Ascending aorta (tissue), 2 donors: ENCODE measurements around the gene DUSP2. TPM values are rescaled to one million over a fixed set of nuclear protein-coding genes. Genes with fewer than 3 reads are reported as not detected.

Experiments used
- DNase-seq, 2 donors: peaks; one replicate each; pipeline ENCODE4 v3.0.0-alpha.2; 2019; ENCODE audit warnings: low spot score in 2 of 2
- H3K27ac ChIP-seq, 2 donors: fragments of 200-600 bp; sonication (generic); one replicate each; pipeline ENCODE4 v1.5.1; 2016 to 2017; ENCODE audit warnings: mild to moderate bottlenecking in 1 of 2
- H3K27me3 ChIP-seq: fragments of 200-600 bp; sonication (generic); one replicate; pipeline ENCODE4 v1.5.1; 2017
- H3K36me3 ChIP-seq, 2 donors: fragments of 200-600 bp; sonication (generic); one replicate each; pipeline ENCODE4 v1.5.1; 2016
- H3K4me1 ChIP-seq, 2 donors: fragments of 200-600 bp; sonication (generic); one replicate each; pipeline ENCODE4 v1.5.1; 2016 to 2017; ENCODE audit warnings: mild to moderate bottlenecking in 1 of 2
- H3K4me3 ChIP-seq, 2 donors: fragments of 200-600 bp; sonication (generic); one replicate each; pipeline ENCODE4 v1.5.1; 2016 to 2017; ENCODE audit warnings: mild to moderate bottlenecking in 1 of 2
- H3K9me3 ChIP-seq, 2 donors: fragments of 200-600 bp; sonication (generic); one replicate each; pipeline ENCODE4 v1.5.1; 2016
- intact Hi-C: fragments of 100-400 bp; cut with DNase I; formaldehyde crosslinking; loops from one replicate; pipeline ENCODE4 v1.15.1; 2023
- total RNA-seq: library from RNA; depleted of rRNA; stranded (reverse); fragments of >200 nt; gene quantifications from one replicate; pipeline ENCODE4 v1.1.0, GENCODE V29; 2016
- TF ChIP-seq, protein P1 (sequence below), 3 experiments: fragments of 200-600 bp in 2 of 3; fragments of 450-650 bp in 1 of 3; sonication (generic) in 2 of 3; IDR thresholded peaks; one replicate each; pipeline ENCODE4 v1.5.1; 2016 to 2019; ENCODE audit warnings: antibody characterized with exemption in 3 of 3, mild to moderate bottlenecking in 1 of 3, moderate library complexity in 1 of 3

The DUSP2 gene
- total RNA-seq, 1 donor from 2014 or later: 7.2 TPM

DNA sequence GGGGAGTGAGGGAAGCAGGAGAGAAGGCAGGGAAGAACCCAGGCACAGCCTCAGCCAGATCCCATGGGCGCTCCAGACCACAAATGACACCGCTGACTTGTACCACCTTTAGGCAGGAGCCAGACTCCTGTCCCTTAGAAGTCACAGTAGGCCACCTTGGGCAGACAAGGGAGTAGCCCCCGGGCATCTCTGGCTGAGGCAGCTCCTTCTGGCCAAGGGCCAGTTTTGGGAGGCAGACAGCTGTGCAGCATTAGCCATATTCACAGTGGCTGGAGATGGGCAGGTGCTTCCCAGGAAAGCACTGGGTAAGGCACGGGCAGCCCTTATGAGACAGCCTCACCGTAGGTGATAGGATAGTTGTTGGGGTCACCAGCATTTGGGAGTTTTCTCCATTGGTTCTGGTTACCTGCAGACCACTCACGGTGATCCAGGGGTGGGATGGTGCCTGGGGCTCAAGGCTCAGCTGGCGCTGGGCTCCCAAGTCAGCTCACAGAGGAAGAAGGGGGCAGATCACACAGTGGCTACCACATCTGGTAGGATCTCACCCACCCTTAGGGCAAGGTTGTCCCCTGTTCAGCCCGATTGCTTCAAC lies 9.0 kb downstream of the DUSP2 start:
- intact Hi-C loops: no loop called here
- no peak overlapping the region for H3K27ac ChIP-seq
- no peaks in the 10 kb centered on the region for H3K36me3 ChIP-seq
- no peaks in the 10 kb centered on the region for H3K27me3 ChIP-seq
- H3K4me1 ChIP-seq: no peaks in the 10 kb centered on the region
- no peaks in the 10 kb centered on the region for H3K9me3 ChIP-seq
- TF ChIP-seq, protein P1, sequence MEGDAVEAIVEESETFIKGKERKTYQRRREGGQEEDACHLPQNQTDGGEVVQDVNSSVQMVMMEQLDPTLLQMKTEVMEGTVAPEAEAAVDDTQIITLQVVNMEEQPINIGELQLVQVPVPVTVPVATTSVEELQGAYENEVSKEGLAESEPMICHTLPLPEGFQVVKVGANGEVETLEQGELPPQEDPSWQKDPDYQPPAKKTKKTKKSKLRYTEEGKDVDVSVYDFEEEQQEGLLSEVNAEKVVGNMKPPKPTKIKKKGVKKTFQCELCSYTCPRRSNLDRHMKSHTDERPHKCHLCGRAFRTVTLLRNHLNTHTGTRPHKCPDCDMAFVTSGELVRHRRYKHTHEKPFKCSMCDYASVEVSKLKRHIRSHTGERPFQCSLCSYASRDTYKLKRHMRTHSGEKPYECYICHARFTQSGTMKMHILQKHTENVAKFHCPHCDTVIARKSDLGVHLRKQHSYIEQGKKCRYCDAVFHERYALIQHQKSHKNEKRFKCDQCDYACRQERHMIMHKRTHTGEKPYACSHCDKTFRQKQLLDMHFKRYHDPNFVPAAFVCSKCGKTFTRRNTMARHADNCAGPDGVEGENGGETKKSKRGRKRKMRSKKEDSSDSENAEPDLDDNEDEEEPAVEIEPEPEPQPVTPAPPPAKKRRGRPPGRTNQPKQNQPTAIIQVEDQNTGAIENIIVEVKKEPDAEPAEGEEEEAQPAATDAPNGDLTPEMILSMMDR (IDR thresholded peaks at IDR 0.05): no peak
- H3K4me3 ChIP-seq: no peak overlapping the region
- no peak for DNase-seq

DNA sequence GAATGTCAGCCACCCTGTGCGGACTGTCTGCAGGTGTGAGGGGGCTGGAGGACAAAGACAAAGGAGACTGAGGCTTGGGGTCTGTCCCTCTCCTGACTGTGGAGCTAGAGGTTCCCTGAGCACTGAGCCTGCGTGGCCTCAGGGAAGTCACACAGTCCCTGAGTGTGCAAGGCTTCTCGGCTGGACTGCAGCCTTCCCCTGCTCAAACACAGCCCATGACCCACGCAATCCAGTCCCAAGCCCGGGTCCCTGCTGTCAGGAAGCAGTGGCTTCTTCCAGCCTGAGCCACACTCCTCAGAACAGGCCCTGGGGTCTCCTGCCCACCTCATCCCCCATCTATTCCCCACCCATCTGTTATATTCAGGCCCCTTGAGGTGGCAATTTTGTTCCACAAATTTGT lies 9.6 kb downstream of the DUSP2 start:
- TF ChIP-seq, protein P1 (IDR thresholded peaks at IDR 0.05): no peak
- no peak overlapping the region for H3K4me3 ChIP-seq
- H3K9me3 ChIP-seq: no peaks in the 10 kb centered on the region
- no peaks in the 10 kb centered on the region for H3K36me3 ChIP-seq
- no peak for DNase-seq
- H3K27me3 ChIP-seq: no peaks in the 10 kb centered on the region
- no peaks in the 10 kb centered on the region for H3K4me1 ChIP-seq
- H3K27ac ChIP-seq: no peak overlapping the region
- intact Hi-C loops: no loop called here

DNA sequence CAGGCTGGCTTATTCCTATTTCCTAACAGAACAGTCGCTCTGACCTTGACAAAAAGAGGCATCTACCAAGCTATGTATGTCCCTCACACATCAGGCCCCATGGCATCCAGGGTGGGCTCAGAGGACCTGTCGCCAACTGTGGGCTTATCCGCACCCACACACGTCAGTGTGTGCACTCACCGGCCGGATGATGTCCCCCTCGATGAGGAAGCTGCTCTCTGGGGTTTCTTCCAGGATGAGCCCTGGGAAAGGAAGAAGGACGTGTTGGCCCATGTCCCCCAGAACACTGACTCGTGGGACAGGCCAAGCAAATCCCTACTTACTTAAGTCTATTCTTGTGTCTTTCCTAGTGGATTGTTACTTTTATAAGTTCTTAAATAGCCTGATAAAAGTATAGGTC lies 10.1 kb downstream of the DUSP2 start:
- Histone ChIP-seq H3K27ac (no peak overlapping the region), H3K4me3 (no peak overlapping the region), H3K4me1 (no peaks in the 10 kb centered on the region), H3K9me3 (no peaks in the 10 kb centered on the region), H3K27me3 (no peaks in the 10 kb centered on the region), H3K36me3 (no peaks in the 10 kb centered on the region)
- TF ChIP-seq, protein P1 (IDR thresholded peaks at IDR 0.05): no peak
- DNase-seq: no peak
- intact Hi-C loops: no loop called here

DNA sequence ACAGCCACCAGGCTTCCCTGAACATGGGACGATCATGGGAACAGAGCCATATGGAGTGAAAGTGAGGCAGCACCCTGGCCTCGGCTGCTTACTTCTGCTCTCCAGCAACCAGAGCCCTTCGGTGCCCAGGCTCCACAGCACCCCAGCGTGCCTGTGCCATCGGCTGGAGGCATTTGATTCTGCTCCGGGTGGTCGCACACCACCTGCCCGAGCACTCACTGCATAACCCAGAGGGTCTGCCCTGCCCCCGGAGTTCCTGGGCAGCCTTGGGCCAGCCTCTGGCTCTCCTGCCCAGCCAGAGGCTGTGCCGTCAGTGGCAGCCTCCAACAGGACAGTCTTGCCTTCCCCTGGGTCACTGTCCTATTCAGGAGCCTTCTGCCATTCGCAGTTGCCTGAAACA lies 10.8 kb downstream of the DUSP2 start:
- intact Hi-C loops: no loop called here
- no peak for DNase-seq
- Histone ChIP-seq H3K27ac (no peak overlapping the region), H3K27me3 (no peaks in the 10 kb centered on the region), H3K4me1 (no peaks in the 10 kb centered on the region), H3K36me3 (no peaks in the 10 kb centered on the region), H3K9me3 (no peaks in the 10 kb centered on the region), H3K4me3 (no peak overlapping the region)
- TF ChIP-seq, protein P1 (IDR thresholded peaks at IDR 0.05): no peak

DNA sequence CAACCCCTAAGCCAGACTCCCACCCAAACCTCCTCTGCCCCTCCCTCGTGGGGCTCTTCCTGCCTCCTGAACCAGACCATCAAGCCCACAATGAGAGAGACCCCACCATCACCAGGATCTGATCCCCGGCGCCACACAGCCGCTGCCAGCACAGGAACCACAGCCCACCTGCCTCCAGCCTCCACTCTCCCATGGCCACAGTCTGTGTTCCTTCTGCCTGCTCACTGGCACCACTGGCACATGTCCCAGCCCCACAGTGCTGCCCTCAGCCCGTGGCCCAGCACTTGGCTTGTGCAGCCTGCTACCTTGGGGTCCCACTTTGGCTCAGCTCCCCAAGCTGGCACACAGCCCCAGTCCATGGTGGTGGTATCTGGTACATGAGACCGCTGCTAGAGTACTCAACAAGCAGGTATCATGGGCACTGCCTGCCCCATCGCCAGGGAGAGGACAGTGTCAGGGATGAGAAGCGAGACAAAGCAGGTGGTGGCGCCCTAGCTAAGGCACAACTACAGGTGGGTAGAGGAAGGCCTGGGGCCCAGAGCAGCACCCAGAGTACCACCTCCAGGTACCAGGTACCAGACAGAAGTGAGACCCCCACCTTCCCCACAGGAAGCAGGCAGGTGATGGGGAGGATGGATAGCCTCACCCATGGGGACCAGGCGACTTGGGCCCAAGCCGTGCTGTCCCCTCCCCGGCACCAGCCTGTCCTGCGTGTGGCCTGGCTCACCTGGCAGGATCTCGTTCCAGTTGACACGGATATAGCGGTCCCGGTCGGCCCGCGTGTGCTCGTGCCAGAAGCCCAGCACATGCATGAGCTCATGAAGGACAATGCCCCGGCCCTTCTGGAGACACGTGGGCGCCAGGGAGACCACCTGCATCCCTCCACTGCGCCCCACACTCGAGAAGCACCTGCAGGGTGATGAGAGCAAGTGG lies 13.2 kb downstream of the DUSP2 start:
- Histone ChIP-seq H3K4me3 (no peak overlapping the region), H3K36me3 (no peaks in the 10 kb centered on the region), H3K9me3 (no peaks in the 10 kb centered on the region), H3K27me3 (no peaks in the 10 kb centered on the region), H3K27ac (no peak overlapping the region), H3K4me1 (no peaks in the 10 kb centered on the region)
- intact Hi-C loops: no loop called here
- TF ChIP-seq, protein P1 (IDR thresholded peaks at IDR 0.05): no peak
- no peak for DNase-seq
